ENCODE data around the gene PZP. TPM values are rescaled to one million over a fixed set of nuclear protein-coding genes. Genes with fewer than 3 reads are reported as not detected.

Gene PZP
- total and polyA plus RNA-seq, 2 of the 13 experiments (the other 11 are each of a cell fraction or from before 2014, with no cell fraction given) = 0.07 to 0.89 TPM

DNA sequence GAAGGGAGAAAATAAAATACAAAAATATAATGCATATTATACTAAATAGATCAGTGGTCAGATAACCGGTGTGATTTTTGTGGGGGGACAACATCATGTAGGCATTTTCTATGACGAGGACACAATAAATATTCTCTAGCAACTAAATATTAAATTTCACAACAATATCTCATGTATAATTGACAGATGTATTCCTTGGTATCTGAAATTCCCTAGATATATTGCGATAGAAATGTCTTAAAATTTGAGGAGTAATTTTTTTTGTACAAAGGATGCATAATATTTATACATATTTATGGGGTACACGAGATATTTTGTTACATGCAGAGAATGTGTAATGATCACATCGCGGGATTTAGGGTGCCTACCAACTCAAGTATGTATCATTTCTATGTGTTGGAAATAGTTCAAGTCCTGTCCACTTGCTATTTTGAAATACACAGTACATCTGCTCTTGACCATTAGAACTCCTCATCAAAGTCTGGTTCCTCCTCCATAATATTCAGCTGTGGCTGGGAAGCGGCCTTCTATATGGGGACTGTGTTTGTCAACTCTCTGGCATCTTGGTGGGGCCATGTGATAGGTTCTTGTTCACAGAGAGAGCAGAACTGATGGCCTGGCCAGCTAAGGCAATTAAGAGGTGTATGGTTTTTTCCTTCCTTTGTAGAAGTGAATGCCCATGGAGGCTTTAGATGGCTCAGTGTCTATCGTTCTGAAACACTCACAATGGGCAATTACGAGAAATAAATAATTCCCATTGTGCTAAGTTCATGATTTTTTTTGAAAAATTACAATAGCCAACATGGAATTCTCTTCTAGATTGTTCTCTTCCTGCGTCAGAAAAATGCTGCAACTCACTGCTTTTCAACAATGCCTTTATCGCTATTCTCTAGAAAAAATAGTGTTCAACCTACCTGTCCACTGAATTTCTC, 101.3 kb downstream of the PZP start (continued):
- TF ChIP-seq, protein P1, sequence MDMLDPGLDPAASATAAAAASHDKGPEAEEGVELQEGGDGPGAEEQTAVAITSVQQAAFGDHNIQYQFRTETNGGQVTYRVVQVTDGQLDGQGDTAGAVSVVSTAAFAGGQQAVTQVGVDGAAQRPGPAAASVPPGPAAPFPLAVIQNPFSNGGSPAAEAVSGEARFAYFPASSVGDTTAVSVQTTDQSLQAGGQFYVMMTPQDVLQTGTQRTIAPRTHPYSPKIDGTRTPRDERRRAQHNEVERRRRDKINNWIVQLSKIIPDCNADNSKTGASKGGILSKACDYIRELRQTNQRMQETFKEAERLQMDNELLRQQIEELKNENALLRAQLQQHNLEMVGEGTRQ (IDR thresholded peaks at IDR 0.05; ENCODE audit: low read depth, low read length) = no peak
- TF ChIP-seq, protein P1 (CRISPR knock-in tag; IDR thresholded peaks at IDR 0.05; ENCODE audit: borderline replicate concordance) = peak; percentile 18; the same call in 1 of the 2 replicates
- TF ChIP-seq TRIM22 (IDR thresholded peaks at IDR 0.05) (no peak), PCBP2 (optimal IDR thresholded peaks at IDR 0.05; ENCODE audit: low read depth, low read length, poor library complexity, severe bottlenecking) (no peak), ZNF709 (CRISPR knock-in tag; IDR thresholded peaks at IDR 0.05) (no peak), ARNTL (CRISPR knock-in tag; IDR thresholded peaks at IDR 0.05) (no peak; the same call in 1 of the 2 replicates), HNF1B (CRISPR knock-in tag; IDR thresholded peaks at IDR 0.05) (no peak), AGO1 (IDR thresholded peaks at IDR 0.05; ENCODE audit: low read depth, low read length, poor library complexity, severe bottlenecking) (no peak), PHF8 (CRISPR knock-in tag; IDR thresholded peaks at IDR 0.05) (no peak), EED (CRISPR knock-in tag; IDR thresholded peaks at IDR 0.05) (no peak), SAP130 (CRISPR knock-in tag; IDR thresholded peaks at IDR 0.05; ENCODE audit: low read depth) (peak; percentile 6; the same call in 1 of the 2 replicates), TEAD2 (CRISPR knock-in tag; IDR thresholded peaks at IDR 0.05) (no peak)
- TF ChIP-seq, protein P2, sequence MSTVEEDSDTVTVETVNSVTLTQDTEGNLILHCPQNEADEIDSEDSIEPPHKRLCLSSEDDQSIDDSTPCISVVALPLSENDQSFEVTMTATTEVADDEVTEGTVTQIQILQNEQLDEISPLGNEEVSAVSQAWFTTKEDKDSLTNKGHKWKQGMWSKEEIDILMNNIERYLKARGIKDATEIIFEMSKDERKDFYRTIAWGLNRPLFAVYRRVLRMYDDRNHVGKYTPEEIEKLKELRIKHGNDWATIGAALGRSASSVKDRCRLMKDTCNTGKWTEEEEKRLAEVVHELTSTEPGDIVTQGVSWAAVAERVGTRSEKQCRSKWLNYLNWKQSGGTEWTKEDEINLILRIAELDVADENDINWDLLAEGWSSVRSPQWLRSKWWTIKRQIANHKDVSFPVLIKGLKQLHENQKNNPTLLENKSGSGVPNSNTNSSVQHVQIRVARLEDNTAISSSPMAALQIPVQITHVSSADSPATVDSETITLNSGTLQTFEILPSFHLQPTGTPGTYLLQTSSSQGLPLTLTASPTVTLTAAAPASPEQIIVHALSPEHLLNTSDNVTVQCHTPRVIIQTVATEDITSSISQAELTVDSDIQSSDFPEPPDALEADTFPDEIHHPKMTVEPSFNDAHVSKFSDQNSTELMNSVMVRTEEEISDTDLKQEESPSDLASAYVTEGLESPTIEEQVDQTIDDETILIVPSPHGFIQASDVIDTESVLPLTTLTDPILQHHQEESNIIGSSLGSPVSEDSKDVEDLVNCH (CRISPR knock-in tag; IDR thresholded peaks at IDR 0.05) = no peak
- TF ChIP-seq, protein P3, sequence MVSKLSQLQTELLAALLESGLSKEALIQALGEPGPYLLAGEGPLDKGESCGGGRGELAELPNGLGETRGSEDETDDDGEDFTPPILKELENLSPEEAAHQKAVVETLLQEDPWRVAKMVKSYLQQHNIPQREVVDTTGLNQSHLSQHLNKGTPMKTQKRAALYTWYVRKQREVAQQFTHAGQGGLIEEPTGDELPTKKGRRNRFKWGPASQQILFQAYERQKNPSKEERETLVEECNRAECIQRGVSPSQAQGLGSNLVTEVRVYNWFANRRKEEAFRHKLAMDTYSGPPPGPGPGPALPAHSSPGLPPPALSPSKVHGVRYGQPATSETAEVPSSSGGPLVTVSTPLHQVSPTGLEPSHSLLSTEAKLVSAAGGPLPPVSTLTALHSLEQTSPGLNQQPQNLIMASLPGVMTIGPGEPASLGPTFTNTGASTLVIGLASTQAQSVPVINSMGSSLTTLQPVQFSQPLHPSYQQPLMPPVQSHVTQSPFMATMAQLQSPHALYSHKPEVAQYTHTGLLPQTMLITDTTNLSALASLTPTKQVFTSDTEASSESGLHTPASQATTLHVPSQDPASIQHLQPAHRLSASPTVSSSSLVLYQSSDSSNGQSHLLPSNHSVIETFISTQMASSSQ (IDR thresholded peaks at IDR 0.05; ENCODE audit: low read depth) = no peak
- TF ChIP-seq, protein P3 (CRISPR knock-in tag; IDR thresholded peaks at IDR 0.05; ENCODE audit: borderline replicate concordance) = peak; percentile 39; the same call in 1 of the 2 replicates
